Endothelial cell (in vitro differentiated cells): ENCODE results near the gene TBC1D22A. TPM values are rescaled to one million over a fixed set of nuclear protein-coding genes. Genes with fewer than 3 reads are reported as not detected.

ENCODE experiments used
- DNase-seq: peaks from one replicate; pipeline ENCODE4 v3.0.0; 2021; ENCODE audit warnings: low spot score
- H3K27ac Mint-ChIP-seq: one replicate; pipeline ENCODE4 v1.8.0; 2021; ENCODE audit warnings: mixed read lengths, inconsistent platforms; ENCODE audit not compliant: unreplicated experiment
- H3K27me3 Mint-ChIP-seq: one replicate; pipeline ENCODE4 v1.8.0; 2021; ENCODE audit warnings: mild to moderate bottlenecking, moderate library complexity, mixed read lengths, inconsistent platforms; ENCODE audit not compliant: unreplicated experiment
- H3K36me3 Mint-ChIP-seq: one replicate; pipeline ENCODE4 v1.8.0; 2021; ENCODE audit warnings: mild to moderate bottlenecking, low read depth, mixed read lengths, inconsistent platforms; ENCODE audit not compliant: unreplicated experiment
- H3K4me1 Mint-ChIP-seq: one replicate; pipeline ENCODE4 v1.8.0; 2021; ENCODE audit warnings: mild to moderate bottlenecking, mixed read lengths, inconsistent platforms; ENCODE audit not compliant: unreplicated experiment
- H3K4me3 Mint-ChIP-seq: one replicate; pipeline ENCODE4 v1.8.0; 2021; ENCODE audit warnings: mild to moderate bottlenecking, mixed read lengths, inconsistent platforms; ENCODE audit not compliant: unreplicated experiment
- H3K9me3 Mint-ChIP-seq: one replicate; pipeline ENCODE4 v1.8.0; 2021; ENCODE audit warnings: mixed read lengths, inconsistent platforms; ENCODE audit not compliant: unreplicated experiment
- CTCF ChIP-seq: fragments of 200-600 bp; sonication (generic); IDR thresholded peaks from one replicate; pipeline ENCODE4 v1.5.0; 2021; ENCODE audit warnings: antibody characterized with exemption; ENCODE audit not compliant: unreplicated experiment
- total RNA-seq: library from RNA; stranded (reverse); fragmentation: NEBNext Ultra II Directional; extraction: Animal tissue kit (Norgen Biotek cat#: 25700); gene quantifications from one replicate; pipeline ENCODE4 v1.2.1, GENCODE V29; 2021; ENCODE audit not compliant: unreplicated experiment

TBC1D22A gene
- total RNA-seq, 1 donor from 2014 or later, result 25.3 TPM

- Mint-ChIP-seq H3K4me3 (peak overlapping the region; percentile 65), H3K27me3 (peaks cover 11% of the 10 kb centered on the region), H3K36me3 (peaks cover 11% of the 10 kb centered on the region), H3K4me1 (no peaks in the 10 kb centered on the region), H3K9me3 (no peaks in the 10 kb centered on the region), H3K27ac (no peak overlapping the region)
- no peak for TF ChIP-seq CTCF
- DNase-seq, result no peak
Observed at GRCh38 chr22:47034076-47034808, 271.8 kb downstream of the TBC1D22A start.

GRCh38 chr22:47034905-47035419, 272.5 kb downstream of the TBC1D22A start:
- H3K27me3 Mint-ChIP-seq, result peaks cover 11% of the 10 kb centered on the region
- no peaks in the 10 kb centered on the region for H3K9me3 Mint-ChIP-seq
- no peak for TF ChIP-seq CTCF
- H3K4me1 Mint-ChIP-seq, result no peaks in the 10 kb centered on the region
- H3K36me3 Mint-ChIP-seq, result peaks cover 11% of the 10 kb centered on the region
- H3K27ac Mint-ChIP-seq, result no peak overlapping the region
- no peak overlapping the region for H3K4me3 Mint-ChIP-seq
- no peak for DNase-seq

GRCh38 chr22:47035425-47035881, 273.0 kb downstream of the TBC1D22A start:
- H3K27ac Mint-ChIP-seq, result no peak overlapping the region
- peaks cover 11% of the 10 kb centered on the region for H3K36me3 Mint-ChIP-seq
- TF ChIP-seq CTCF, result no peak
- peaks cover 9% of the 10 kb centered on the region for H3K27me3 Mint-ChIP-seq
- H3K4me1 Mint-ChIP-seq, result no peaks in the 10 kb centered on the region
- no peak for DNase-seq
- no peak overlapping the region for H3K4me3 Mint-ChIP-seq
- no peaks in the 10 kb centered on the region for H3K9me3 Mint-ChIP-seq

GRCh38 chr22:47036352-47036751, 273.9 kb downstream of the TBC1D22A start:
- Mint-ChIP-seq H3K27ac (no peak overlapping the region), H3K4me3 (no peak overlapping the region)
- TF ChIP-seq CTCF, result no peak

GRCh38 chr22:47036936-47037485, 274.6 kb downstream of the TBC1D22A start:
- no peak for DNase-seq
- no peak for TF ChIP-seq CTCF
- no peaks in the 10 kb centered on the region for H3K9me3 Mint-ChIP-seq
- no peak overlapping the region for H3K4me3 Mint-ChIP-seq
- H3K27me3 Mint-ChIP-seq, result peaks cover 9% of the 10 kb centered on the region
- H3K36me3 Mint-ChIP-seq, result peaks cover 11% of the 10 kb centered on the region
- H3K27ac Mint-ChIP-seq, result no peak overlapping the region
- no peaks in the 10 kb centered on the region for H3K4me1 Mint-ChIP-seq

More at GRCh38 chr22:47036352-47036751, 273.9 kb downstream of the TBC1D22A start:
- DNase-seq, result no peak
- Mint-ChIP-seq H3K27me3 (peaks cover 9% of the 10 kb centered on the region), H3K4me1 (no peaks in the 10 kb centered on the region), H3K36me3 (peaks cover 11% of the 10 kb centered on the region), H3K9me3 (no peaks in the 10 kb centered on the region)
